NCI-H1048 (cell line): Measurements from ENCODE around the gene KRT1.
"Not testable (repeated sequence)": the region's sequence is repeated elsewhere in the genome, so short reads cannot be mapped to it uniquely, and the experiment has no call there.

Experiments used
- DNase-seq: peaks from one replicate; lab custom pipeline; 2025; lab: John Stamatoyannopoulos, UW

KRT1 gene

GRCh38 chr12:52682381-52682660 lies 2.1 kb upstream of the KRT1 start:
- DNase-seq = no peak

- no peak for DNase-seq
These were observed 1.5 kb upstream of the KRT1 start for GRCh38 chr12:52681526-52682380.

- no peak for DNase-seq
These were observed 332 bp downstream of the KRT1 start for GRCh38 chr12:52679875-52680274.

GRCh38 chr12:52677671-52678070 lies 2.5 kb downstream of the KRT1 start:
- no peak for DNase-seq

- DNase-seq = no peak
These were observed 3.1 kb downstream of the KRT1 start for GRCh38 chr12:52677126-52677525.

- no peak for DNase-seq
These were observed 4.0 kb downstream of the KRT1 start for GRCh38 chr12:52676163-52676562.

GRCh38 chr12:52675301-52675701 lies 4.9 kb downstream of the KRT1 start:
- no peak for DNase-seq

- no peak for DNase-seq
These were observed 5.8 kb downstream of the KRT1 start for GRCh38 chr12:52674433-52674775.

GRCh38 chr12:52673713-52674432 lies 6.3 kb downstream of the KRT1 start:
- DNase-seq = no peak

GRCh38 chr12:52673217-52673616 lies 7.0 kb downstream of the KRT1 start:
- DNase-seq = no peak

- no peak for DNase-seq
These were observed 7.8 kb downstream of the KRT1 start for GRCh38 chr12:52672321-52672933.

- no peak for DNase-seq
These were observed 9.2 kb downstream of the KRT1 start for GRCh38 chr12:52670961-52671360.

- no peak for DNase-seq
These were observed 9.7 kb downstream of the KRT1 start for GRCh38 chr12:52670506-52670905.

- DNase-seq = not testable (repeated sequence)
These were observed 10.3 kb downstream of the KRT1 start for GRCh38 chr12:52669941-52670340.

GRCh38 chr12:52669426-52669825 lies 10.8 kb downstream of the KRT1 start:
- no peak for DNase-seq

- DNase-seq = no peak
These were observed 12.3 kb downstream of the KRT1 start for GRCh38 chr12:52667931-52668330.

- no peak for DNase-seq
These were observed 12.7 kb downstream of the KRT1 start for GRCh38 chr12:52667509-52667908.

GRCh38 chr12:52666471-52666870 lies 13.7 kb downstream of the KRT1 start:
- no peak for DNase-seq

GRCh38 chr12:52663420-52663819 lies 16.8 kb downstream of the KRT1 start:
- DNase-seq = no peak

GRCh38 chr12:52662918-52663229 lies 17.3 kb downstream of the KRT1 start:
- no peak for DNase-seq

GRCh38 chr12:52662093-52662917 lies 17.9 kb downstream of the KRT1 start:
- no peak for DNase-seq

- DNase-seq = no peak
These were observed 18.5 kb downstream of the KRT1 start for GRCh38 chr12:52661668-52662067.
